Ovary (tissue), 9 donors: ENCODE data around the gene DUOX1. TPM values are rescaled to one million over a fixed set of nuclear protein-coding genes. Genes with fewer than 3 reads are reported as not detected.

Experiments used
- DNase-seq, 5 donors: peaks; one replicate each; pipeline ENCODE4 v3.0.0-alpha.2; 2019 to 2020
- H3K27ac ChIP-seq, 2 donors: fragments of 200-600 bp; one replicate each; pipeline versions ENCODE4 v1.5.1 to v1.8.0; 2019 to 2022
- H3K27me3 ChIP-seq: fragments of 200-600 bp; one replicate; pipeline ENCODE4 v1.8.0; 2022
- H3K36me3 ChIP-seq: fragments of 200-600 bp; sonication (generic); one replicate; pipeline ENCODE4 v1.5.1; 2019
- H3K4me1 ChIP-seq: one replicate; pipeline ENCODE4 v1.8.1; 2013; ENCODE audit warnings: mild to moderate bottlenecking, moderate library complexity; ENCODE audit not compliant: insufficient read depth
- H3K4me3 ChIP-seq: fragments of 200-600 bp; sonication (generic); one replicate; pipeline ENCODE4 v1.5.1; 2017
- H3K9me3 ChIP-seq, 2 donors: fragments of 200-600 bp in 1 of 2; sonication (generic) in 1 of 2; one replicate each; pipeline versions ENCODE4 v1.5.1 to v1.8.1; 2013 to 2019; ENCODE audit warnings: mild to moderate bottlenecking in 1 of 2, moderate library complexity in 1 of 2
- EP300 ChIP-seq: sonication (generic); formaldehyde crosslinking; IDR thresholded peaks from one replicate; pipeline ENCODE4 v1.6.1; 2017; ENCODE audit warnings: antibody characterized with exemption
- POLR2A ChIP-seq: fragments of 450-650 bp; IDR thresholded peaks from one replicate; pipeline ENCODE4 v1.6.1; 2017; ENCODE audit warnings: antibody characterized with exemption, mild to moderate bottlenecking, moderate library complexity
- WGBS, 3 donors: extraction: QIAGEN DNeasy Blood & Tissue Kit in 1 of 3; methylation state at CpG; one replicate each; pipeline versions ENCODE4 v1.1.5 to v1.1.7; 2013 to 2017; 5-methylcytosine and 5-hydroxymethylcytosine counted together
- intact Hi-C, 4 donors: fragments of 100-400 bp; cut with DNase I; formaldehyde crosslinking; loops; one replicate each; pipeline versions ENCODE4 v1.11.0 to v1.15.1; 2022 to 2023
- polyA plus RNA-seq, 2 donors: library from polyadenylated mRNA; stranded (reverse); fragments of 200-250 nt in 1 of 2; fragments of 350-450 nt in 1 of 2; fragmentation: Illumina TruSeq in 1 of 2; extraction: RNeasy Lipid Tissue Mini Kit (QIAGEN cat#74804) in 1 of 2; gene quantifications; one replicate each; pipeline ENCODE4 v1.2.3, GENCODE V29; 2013 to 2014
- total RNA-seq, 7 donors: library from RNA; depleted of rRNA in 2 of 7; stranded (reverse); fragments of >200 nt in 2 of 7; fragmentation: NEBNext Ultra II Directional in 3 of 7; extraction: Animal tissue kit (Norgen Biotek cat#: 25700) in 3 of 7; gene quantifications; one replicate each; pipeline versions ENCODE4 v1.1.0 to v1.2.4, GENCODE V29; 2016 to 2023
- TF ChIP-seq, protein P1 (sequence below), 3 donors: fragments of 450-650 bp in 2 of 3; fragments of 200-600 bp in 1 of 3; IDR thresholded peaks; one replicate each; pipeline versions ENCODE4 v1.5.1 to v1.8.0; 2016 to 2022; ENCODE audit warnings: antibody characterized with exemption in 3 of 3, mild to moderate bottlenecking in 1 of 3
- donor health status: DM: no; HTN: no; CAD: no; lungs with moderate emphysema.
- donor health status: DM: no; HTN: no; CAD: no.
- donor health status: Bipolar disorder and iron deficiency.
- donor health status: DM: yes; HTN: yes; CAD: no.
- donor health status: DM: no; HTN: no; CAD: no.
- donor health status: DM: yes; HTN: yes; CAD: no.

Gene DUOX1
- total and polyA plus RNA-seq, 9 donors = 0.23 to 9.2 (median 1.4) TPM

- intact Hi-C loops = loop anchor here in 1 of 4 donors (10.0 kb wide), 1 partner anchor 84 kb away; no protein-coding TSS in a partner anchor
- Histone ChIP-seq H3K36me3 (no peaks in the 10 kb centered on the region), H3K27ac (peak overlapping the region; percentile 79 to 97), H3K4me1 (no peaks in the 10 kb centered on the region), H3K4me3 (peak overlapping the region; percentile 73), H3K27me3 (no peaks in the 10 kb centered on the region), H3K9me3 (no peaks in the 10 kb centered on the region)
- TF ChIP-seq, protein P1, sequence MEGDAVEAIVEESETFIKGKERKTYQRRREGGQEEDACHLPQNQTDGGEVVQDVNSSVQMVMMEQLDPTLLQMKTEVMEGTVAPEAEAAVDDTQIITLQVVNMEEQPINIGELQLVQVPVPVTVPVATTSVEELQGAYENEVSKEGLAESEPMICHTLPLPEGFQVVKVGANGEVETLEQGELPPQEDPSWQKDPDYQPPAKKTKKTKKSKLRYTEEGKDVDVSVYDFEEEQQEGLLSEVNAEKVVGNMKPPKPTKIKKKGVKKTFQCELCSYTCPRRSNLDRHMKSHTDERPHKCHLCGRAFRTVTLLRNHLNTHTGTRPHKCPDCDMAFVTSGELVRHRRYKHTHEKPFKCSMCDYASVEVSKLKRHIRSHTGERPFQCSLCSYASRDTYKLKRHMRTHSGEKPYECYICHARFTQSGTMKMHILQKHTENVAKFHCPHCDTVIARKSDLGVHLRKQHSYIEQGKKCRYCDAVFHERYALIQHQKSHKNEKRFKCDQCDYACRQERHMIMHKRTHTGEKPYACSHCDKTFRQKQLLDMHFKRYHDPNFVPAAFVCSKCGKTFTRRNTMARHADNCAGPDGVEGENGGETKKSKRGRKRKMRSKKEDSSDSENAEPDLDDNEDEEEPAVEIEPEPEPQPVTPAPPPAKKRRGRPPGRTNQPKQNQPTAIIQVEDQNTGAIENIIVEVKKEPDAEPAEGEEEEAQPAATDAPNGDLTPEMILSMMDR (IDR thresholded peaks at IDR 0.05) = no peak
- TF ChIP-seq POLR2A (no peak), EP300 (no peak)
- DNase-seq = peak; percentile 78 to 86 (median 81)
- WGBS, 3 donors = 15 to 25% (median 17%) methylated on average over 34 of the region's 34 CpGs
Measured at GRCh38 chr15:45200799-45201556, 71.2 kb downstream of the DUOX1 start.

- WGBS, 3 donors = 84 to 95% (median 90%) methylated on average over 3 of the region's 3 CpGs
- H3K4me1 ChIP-seq = no peaks in the 10 kb centered on the region
- TF ChIP-seq, protein P1 (IDR thresholded peaks at IDR 0.05) = no peak
- TF ChIP-seq POLR2A (no peak), EP300 (no peak)
- DNase-seq = no peak
- intact Hi-C loops = loop anchor here in 1 of 4 donors (10.0 kb wide), 1 partner anchor 83 kb away; no protein-coding TSS in a partner anchor
- H3K27ac ChIP-seq = peak overlapping the region in 1 of 2 donors; percentile 97
- H3K4me3 ChIP-seq = no peak overlapping the region
- H3K36me3 ChIP-seq = no peaks in the 10 kb centered on the region
- H3K27me3 ChIP-seq = no peaks in the 10 kb centered on the region
- H3K9me3 ChIP-seq = no peaks in the 10 kb centered on the region
Measured at GRCh38 chr15:45201557-45201859, 71.7 kb downstream of the DUOX1 start.

- no peak overlapping the region for H3K4me3 ChIP-seq
- H3K9me3 ChIP-seq = no peaks in the 10 kb centered on the region
- no peaks in the 10 kb centered on the region for H3K27me3 ChIP-seq
- 90 to 97% (median 90%) methylated on average over 7 of the region's 7 CpGs for whole genome bisulfite sequencing, 3 donors
- no peak overlapping the region for H3K27ac ChIP-seq
- TF ChIP-seq EP300 (no peak), POLR2A (no peak)
- TF ChIP-seq, protein P1 (IDR thresholded peaks at IDR 0.05) = no peak
- DNase-seq = no peak
- H3K4me1 ChIP-seq = no peaks in the 10 kb centered on the region
- no peaks in the 10 kb centered on the region for H3K36me3 ChIP-seq
- intact Hi-C loops = loop anchor here in 1 of 4 donors (10.0 kb wide), 1 partner anchor 83 kb away; no protein-coding TSS in a partner anchor
Measured at GRCh38 chr15:45201869-45202268, 72.1 kb downstream of the DUOX1 start.

GRCh38 chr15:45203182-45203581 is 73.4 kb downstream of the DUOX1 start:
- H3K36me3 ChIP-seq = no peaks in the 10 kb centered on the region
- H3K4me3 ChIP-seq = no peak overlapping the region
- no peak for DNase-seq
- intact Hi-C loops = loop anchor here in 1 of 4 donors (10.0 kb wide), 1 partner anchor 82 kb away; no protein-coding TSS in a partner anchor
- WGBS, 3 donors = 2 to 15% (median 3%) methylated on average over 4 of the region's 4 CpGs
- no peak overlapping the region for H3K27ac ChIP-seq
- no peaks in the 10 kb centered on the region for H3K9me3 ChIP-seq
- H3K4me1 ChIP-seq = no peaks in the 10 kb centered on the region
- H3K27me3 ChIP-seq = no peaks in the 10 kb centered on the region
- TF ChIP-seq, protein P1 (IDR thresholded peaks at IDR 0.05) = no peak
- no peak for TF ChIP-seq POLR2A
- TF ChIP-seq EP300 = no peak
